ENCODE results near the gene LYG2. TPM values are rescaled to one million over a fixed set of nuclear protein-coding genes. Genes with fewer than 3 reads are reported as not detected.

LYG2 gene
- polyA plus RNA-seq, 1 donor (not counting 4 experiments of a cell fraction or from before 2014, with no cell fraction given), result 0.14 TPM

DNA sequence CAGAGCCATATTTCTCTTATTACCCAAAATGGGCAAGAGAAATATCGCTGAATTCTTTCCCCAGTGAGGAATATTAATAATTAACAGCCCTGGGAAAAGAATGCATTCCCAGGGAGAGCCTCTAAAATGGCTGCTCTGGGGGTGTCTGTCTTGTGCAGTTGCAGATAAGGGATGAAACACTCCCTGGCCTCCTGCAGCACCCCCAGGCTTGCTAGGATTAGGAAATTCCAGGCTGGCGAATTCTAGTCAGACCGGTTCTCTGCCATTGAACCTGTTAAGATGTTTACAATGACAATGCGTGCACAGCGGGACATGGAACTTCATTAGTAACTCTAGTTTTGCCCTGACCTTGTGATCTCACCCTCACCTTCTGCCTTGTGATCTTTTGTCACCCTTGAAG is 50.0 kb downstream of the LYG2 start:
- no peak overlapping the region for H3K4me3 ChIP-seq (ENCODE audit: control insufficient read depth in 2 of 3, extremely low read depth in 1 of 3, insufficient read depth in 2 of 3, low read depth in 1 of 3, low read length in 3 of 3)
- no peak overlapping the region for H3K27ac ChIP-seq (ENCODE audit: control insufficient read depth, insufficient read depth, low read length)
- H3K9me1 ChIP-seq (ENCODE audit: control insufficient read depth, extremely low read depth, insufficient read depth, low read length), result no peaks in the 10 kb centered on the region
- dilution Hi-C loops (cut with MboI; ENCODE audit: extremely low pct_ligation_motif_present, low sequenced_read_pairs), result no loop called here
- H3K4me2 ChIP-seq (ENCODE audit: control insufficient read depth, extremely low read depth, insufficient read depth, low read depth, low read length), result no peak overlapping the region
- H3K9ac ChIP-seq (ENCODE audit: control insufficient read depth, extremely low read depth, insufficient read depth, low read length), result no peak overlapping the region
- H3K79me2 ChIP-seq (ENCODE audit: control insufficient read depth, insufficient read depth, low read length), result no peaks in the 10 kb centered on the region
- no peak overlapping the region for H2AFZ ChIP-seq (ENCODE audit: control insufficient read depth, low read length)
- FAIRE-seq (no peak), DNase-seq (ENCODE audit: low read depth, low spot score) (no peak)
- TF ChIP-seq CTCF (optimal IDR thresholded peaks at IDR 0.05 in 1 of 3, IDR thresholded peaks at IDR 0.05 in 1 of 3, conservative IDR thresholded peaks at IDR 0.05 in 1 of 3; ENCODE audit: extremely low read depth in 1 of 3, insufficient read depth in 2 of 3, low read length in 3 of 3) (no peak), EZH2 (IDR thresholded peaks at IDR 0.05; ENCODE audit: low read length) (no peak)
- no peaks in the 10 kb centered on the region for H3K9me3 ChIP-seq (ENCODE audit: control insufficient read depth, low read depth, low read length)
- no peaks in the 10 kb centered on the region for H3K4me1 ChIP-seq (ENCODE audit: control insufficient read depth, extremely low read depth, insufficient read depth, low read length)
- no peaks in the 10 kb centered on the region for H4K20me1 ChIP-seq (ENCODE audit: control insufficient read depth, extremely low read depth, insufficient read depth, low read length)
- H3K36me3 ChIP-seq (ENCODE audit: control insufficient read depth in 2 of 2, extremely low read depth in 1 of 2, insufficient read depth in 2 of 2, low read length in 2 of 2), result no peaks in the 10 kb centered on the region
- H3K27me3 ChIP-seq (ENCODE audit: control insufficient read depth, extremely low read depth, insufficient read depth, low read length), result no peaks in the 10 kb centered on the region

DNA sequence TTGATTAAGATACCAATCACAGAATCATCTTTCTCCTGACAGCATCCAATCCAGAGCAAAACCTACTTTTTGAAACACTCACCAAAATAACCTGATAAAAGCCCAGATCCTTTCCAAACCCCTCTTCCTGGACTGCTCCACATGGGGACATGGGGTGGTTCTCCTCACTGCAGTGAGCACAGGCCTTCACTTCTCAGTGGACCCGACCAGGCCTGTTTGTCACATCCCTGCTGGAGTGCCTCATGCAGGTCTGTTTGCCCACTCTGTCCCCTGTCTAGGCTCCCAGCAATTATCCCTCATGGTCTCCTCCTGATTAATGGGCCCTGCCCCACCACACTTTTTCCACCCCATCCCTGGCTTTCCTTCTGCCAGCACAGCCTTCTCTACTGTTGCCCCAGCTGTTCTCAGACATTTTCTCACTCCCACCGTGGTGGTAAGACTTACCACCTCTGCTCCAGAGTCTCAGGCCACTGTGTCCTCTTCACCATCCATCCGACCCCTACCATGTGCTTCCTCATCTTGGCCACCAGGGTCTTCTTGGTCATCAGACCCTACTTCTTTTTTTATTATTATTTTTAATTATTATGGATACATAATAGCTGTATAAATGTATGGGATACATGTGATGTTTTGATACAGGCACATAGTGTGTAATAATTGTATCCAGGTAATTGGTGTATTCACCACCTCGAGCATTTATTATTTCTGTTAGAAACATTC is 53.3 kb downstream of the LYG2 start:
- peaks cover under 1 to 2% of the 10 kb centered on the region in 2 experiments for H3K36me3 ChIP-seq (ENCODE audit: control insufficient read depth in 2 of 2, extremely low read depth in 1 of 2, insufficient read depth in 2 of 2, low read length in 2 of 2)
- H3K79me2 ChIP-seq (ENCODE audit: control insufficient read depth, insufficient read depth, low read length), result no peaks in the 10 kb centered on the region
- H2AFZ ChIP-seq (ENCODE audit: control insufficient read depth, low read length), result no peak overlapping the region
- no peaks in the 10 kb centered on the region for H3K4me1 ChIP-seq (ENCODE audit: control insufficient read depth, extremely low read depth, insufficient read depth, low read length)
- no peak overlapping the region for H3K4me2 ChIP-seq (ENCODE audit: control insufficient read depth, extremely low read depth, insufficient read depth, low read depth, low read length)
- H3K9me3 ChIP-seq (ENCODE audit: control insufficient read depth, low read depth, low read length), result no peaks in the 10 kb centered on the region
- H4K20me1 ChIP-seq (ENCODE audit: control insufficient read depth, extremely low read depth, insufficient read depth, low read length), result no peaks in the 10 kb centered on the region
- no peak overlapping the region for H3K27ac ChIP-seq (ENCODE audit: control insufficient read depth, insufficient read depth, low read length)
- FAIRE-seq, result no peak
- H3K4me3 ChIP-seq (ENCODE audit: control insufficient read depth in 2 of 3, extremely low read depth in 1 of 3, insufficient read depth in 2 of 3, low read depth in 1 of 3, low read length in 3 of 3), result no peak overlapping the region
- no peak overlapping the region for H3K9ac ChIP-seq (ENCODE audit: control insufficient read depth, extremely low read depth, insufficient read depth, low read length)
- TF ChIP-seq CTCF (optimal IDR thresholded peaks at IDR 0.05 in 1 of 3, IDR thresholded peaks at IDR 0.05 in 1 of 3, conservative IDR thresholded peaks at IDR 0.05 in 1 of 3; ENCODE audit: extremely low read depth in 1 of 3, insufficient read depth in 2 of 3, low read length in 3 of 3) (no peak), EZH2 (IDR thresholded peaks at IDR 0.05; ENCODE audit: low read length) (no peak)
- dilution Hi-C loops (cut with MboI; ENCODE audit: extremely low pct_ligation_motif_present, low sequenced_read_pairs), result no loop called here
- no peaks in the 10 kb centered on the region for H3K9me1 ChIP-seq (ENCODE audit: control insufficient read depth, extremely low read depth, insufficient read depth, low read length)
- no peak for DNase-seq (ENCODE audit: low read depth, low spot score)
- no peaks in the 10 kb centered on the region for H3K27me3 ChIP-seq (ENCODE audit: control insufficient read depth, extremely low read depth, insufficient read depth, low read length)

Data from keratinocyte (primary cell).